MM.1S (cell line): ENCODE results near the gene GARNL3.

Source experiments
- DNase-seq: peaks from one replicate; pipeline ENCODE4 v3.0.0-alpha.2; 2015
- H2AFZ ChIP-seq: fragments of 300-600 bp; sonication (generic); 2 replicates; pipeline ENCODE4 v1.6.0; 2016; ENCODE audit warnings: antibody characterized with exemption, low read length
- H3F3A ChIP-seq: fragments of 300-600 bp; sonication (generic); 2 replicates; pipeline ENCODE4 v1.6.1; 2016; ENCODE audit warnings: mild to moderate bottlenecking, antibody characterized with exemption, low read length, moderate library complexity, mixed read lengths; ENCODE audit not compliant: insufficient read depth
- H3K27ac ChIP-seq: fragments of 300-600 bp; sonication (generic); 2 replicates; pipeline ENCODE4 v1.5.1; 2016; ENCODE audit warnings: mild to moderate bottlenecking, low read length
- H3K27me3 ChIP-seq: fragments of 300-600 bp; sonication (generic); replicated peaks from 2 replicates; pipeline ENCODE4 v1.6.0; 2016; ENCODE audit warnings: low read length; ENCODE audit not compliant: insufficient read depth
- H3K36me3 ChIP-seq: fragments of 300-600 bp; sonication (generic); replicated peaks from 2 replicates; pipeline ENCODE4 v1.6.1; 2016; ENCODE audit warnings: mild to moderate bottlenecking, low read length, mixed read lengths; ENCODE audit not compliant: insufficient read depth
- H3K4me1 ChIP-seq: fragments of 300-600 bp; sonication (generic); 2 replicates; pipeline ENCODE4 v1.6.1; 2016; ENCODE audit warnings: low read length, mixed read lengths
- H3K4me2 ChIP-seq: fragments of 300-600 bp; sonication (generic); 2 replicates; pipeline ENCODE4 v1.6.0; 2016; ENCODE audit warnings: low read depth, low read length
- H3K4me3 ChIP-seq: fragments of 300-600 bp; sonication (generic); 2 replicates; pipeline ENCODE4 v1.5.1; 2016; ENCODE audit warnings: low read length, mixed read lengths
- H3K79me2 ChIP-seq: fragments of 300-600 bp; sonication (generic); 2 replicates; pipeline ENCODE4 v1.6.1; 2016; ENCODE audit warnings: mixed run types, low read length, mixed read lengths
- H3K9ac ChIP-seq: fragments of 300-600 bp; sonication (generic); 2 replicates; pipeline ENCODE4 v1.6.1; 2016; ENCODE audit warnings: low read length, mixed read lengths
- H3K9me2 ChIP-seq: fragments of 300-600 bp; sonication (generic); replicated peaks from 2 replicates; pipeline ENCODE4 v1.6.1; 2016; ENCODE audit warnings: mild to moderate bottlenecking, low read length, mixed read lengths; ENCODE audit not compliant: insufficient read depth
- H3K9me3 ChIP-seq: fragments of 300-600 bp; sonication (generic); replicated peaks from 2 replicates; pipeline ENCODE4 v1.6.1; 2016; ENCODE audit warnings: mild to moderate bottlenecking, low read length, mixed read lengths; ENCODE audit not compliant: insufficient read depth
- H4K20me1 ChIP-seq: fragments of 300-600 bp; sonication (generic); 2 replicates; pipeline ENCODE4 v1.6.1; 2016; ENCODE audit warnings: mild to moderate bottlenecking, low read length, moderate library complexity, mixed read lengths; ENCODE audit not compliant: insufficient read depth
- CTCF ChIP-seq: fragments of 300-600 bp; sonication (generic); IDR thresholded peaks from 2 replicates; pipeline ENCODE4 v1.5.1; 2016; ENCODE audit warnings: antibody characterized with exemption, low read length, mixed read lengths
- EZH2 ChIP-seq: fragments of 300-600 bp; sonication (generic); optimal IDR thresholded peaks from 2 replicates; pipeline ENCODE3; 2017; ENCODE audit warnings: low read depth, mild to moderate bottlenecking, antibody characterized with exemption, low read length, mixed read lengths
- EZH2phosphoT487 ChIP-seq: fragments of 300-600 bp; sonication (generic); IDR thresholded peaks from 2 replicates; pipeline ENCODE4 v1.6.1; 2018; ENCODE audit warnings: antibody characterized with exemption, low read length

Gene GARNL3

GRCh38 chr9:127411122-127411521 is 146.5 kb downstream of the GARNL3 start:
- Histone ChIP-seq H3K9me3 (no peaks in the 10 kb centered on the region), H4K20me1 (no peaks in the 10 kb centered on the region), H3K9ac (no peak overlapping the region), H3K27me3 (no peaks in the 10 kb centered on the region), H3F3A (no peaks in the 10 kb centered on the region), H3K36me3 (no peaks in the 10 kb centered on the region), H3K79me2 (no peaks in the 10 kb centered on the region), H3K4me3 (no peak overlapping the region), H3K9me2 (no peaks in the 10 kb centered on the region), H3K27ac (no peak overlapping the region), H2AFZ (no peak overlapping the region), H3K4me1 (no peaks in the 10 kb centered on the region), H3K4me2 (no peak overlapping the region)
- TF ChIP-seq CTCF (no peak), EZH2phosphoT487 (no peak), EZH2 (no peak)
- no peak for DNase-seq

DNA sequence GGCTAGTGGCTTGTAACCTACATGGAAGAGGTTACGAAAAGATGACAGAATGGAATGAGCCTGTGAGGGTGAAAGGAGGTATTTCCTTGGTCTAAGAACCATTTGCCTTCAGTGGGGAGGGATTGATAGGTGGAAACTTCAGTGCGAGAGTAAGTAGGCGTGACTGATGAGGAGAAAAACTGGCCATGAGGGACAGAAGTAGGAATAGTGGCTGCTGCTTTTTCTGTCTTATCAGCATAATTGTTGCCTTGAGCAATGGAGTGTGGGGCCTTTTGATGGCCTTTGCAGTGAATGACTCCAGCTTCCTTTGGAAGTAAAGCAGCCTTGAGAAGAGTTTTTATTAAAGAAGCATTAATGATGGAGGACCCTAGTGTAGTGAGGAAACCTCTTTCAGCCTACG is 150.6 kb downstream of the GARNL3 start:
- Histone ChIP-seq H3K36me3 (no peaks in the 10 kb centered on the region), H3K27ac (no peak overlapping the region), H3F3A (no peaks in the 10 kb centered on the region), H4K20me1 (no peaks in the 10 kb centered on the region), H3K27me3 (no peaks in the 10 kb centered on the region), H3K9ac (no peak overlapping the region), H3K4me2 (no peak overlapping the region), H3K4me3 (no peak overlapping the region), H3K4me1 (no peaks in the 10 kb centered on the region), H3K9me2 (no peaks in the 10 kb centered on the region), H3K9me3 (no peaks in the 10 kb centered on the region), H2AFZ (no peak overlapping the region), H3K79me2 (no peaks in the 10 kb centered on the region)
- DNase-seq, result no peak
- TF ChIP-seq EZH2phosphoT487 (no peak), EZH2 (no peak), CTCF (no peak)

GRCh38 chr9:127415657-127416056 is 151.1 kb downstream of the GARNL3 start:
- TF ChIP-seq EZH2 (no peak), CTCF (no peak), EZH2phosphoT487 (no peak)
- Histone ChIP-seq H4K20me1 (no peaks in the 10 kb centered on the region), H3K79me2 (no peaks in the 10 kb centered on the region), H3K27me3 (no peaks in the 10 kb centered on the region), H3K9me3 (no peaks in the 10 kb centered on the region), H3K4me1 (no peaks in the 10 kb centered on the region), H3K4me2 (no peak overlapping the region), H3K27ac (no peak overlapping the region), H3K36me3 (no peaks in the 10 kb centered on the region), H3K9me2 (no peaks in the 10 kb centered on the region), H3K4me3 (no peak overlapping the region), H3K9ac (no peak overlapping the region), H2AFZ (no peak overlapping the region), H3F3A (no peaks in the 10 kb centered on the region)
- no peak for DNase-seq
